ENCODE results near the gene SMTN. TPM values are rescaled to one million over a fixed set of nuclear protein-coding genes. Genes with fewer than 3 reads are reported as not detected.
A peak's percentile ranks its signal among the peaks of the same experiment; 100 is the strongest.

Gene SMTN
- total and polyA plus RNA-seq, 9 of the 15 experiments (the other 6 are each of a cell fraction or from before 2014, with no cell fraction given): 2.5 to 41.1 (median 16.1) TPM

DNA sequence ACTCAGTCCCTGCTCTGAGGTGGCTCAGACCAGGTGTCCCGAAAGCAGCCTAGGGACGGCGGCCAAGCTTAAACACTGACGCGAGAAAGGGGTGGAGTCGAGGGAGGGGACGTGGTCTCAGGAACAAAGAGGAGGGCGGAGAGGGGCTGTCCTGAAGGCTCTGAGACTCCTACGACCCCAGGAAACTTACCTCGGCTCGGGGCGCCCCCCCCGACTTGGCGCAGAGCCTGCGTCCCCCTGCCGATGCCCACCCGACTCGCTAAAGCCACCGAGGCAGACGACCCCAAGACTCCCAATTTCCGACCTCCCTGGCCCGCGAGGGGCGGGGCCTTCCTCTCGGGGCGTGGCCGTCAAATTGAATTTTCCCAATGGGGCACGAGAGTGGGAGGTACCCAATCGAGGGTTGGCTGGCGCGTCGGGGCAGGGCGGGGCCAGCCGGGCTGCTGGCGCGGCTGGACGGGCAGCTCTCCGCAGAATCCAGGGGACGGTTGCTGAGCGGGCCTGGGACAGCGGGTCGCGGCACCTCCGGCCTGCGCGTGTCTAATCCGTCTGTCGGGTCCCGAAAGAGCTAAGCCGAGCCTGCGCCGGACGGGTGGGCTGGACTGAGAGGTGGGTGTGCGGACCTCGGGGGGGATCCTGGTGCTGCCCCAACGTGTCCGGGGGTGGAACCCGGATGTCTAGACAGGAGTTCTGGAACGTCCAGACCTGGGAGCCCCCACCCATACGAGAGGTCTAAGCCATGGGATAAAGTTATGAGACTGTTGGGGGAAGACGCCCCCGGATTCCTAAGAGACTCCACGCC, at the start of gene SMTN (continued):
- TF ChIP-seq, protein P1, sequence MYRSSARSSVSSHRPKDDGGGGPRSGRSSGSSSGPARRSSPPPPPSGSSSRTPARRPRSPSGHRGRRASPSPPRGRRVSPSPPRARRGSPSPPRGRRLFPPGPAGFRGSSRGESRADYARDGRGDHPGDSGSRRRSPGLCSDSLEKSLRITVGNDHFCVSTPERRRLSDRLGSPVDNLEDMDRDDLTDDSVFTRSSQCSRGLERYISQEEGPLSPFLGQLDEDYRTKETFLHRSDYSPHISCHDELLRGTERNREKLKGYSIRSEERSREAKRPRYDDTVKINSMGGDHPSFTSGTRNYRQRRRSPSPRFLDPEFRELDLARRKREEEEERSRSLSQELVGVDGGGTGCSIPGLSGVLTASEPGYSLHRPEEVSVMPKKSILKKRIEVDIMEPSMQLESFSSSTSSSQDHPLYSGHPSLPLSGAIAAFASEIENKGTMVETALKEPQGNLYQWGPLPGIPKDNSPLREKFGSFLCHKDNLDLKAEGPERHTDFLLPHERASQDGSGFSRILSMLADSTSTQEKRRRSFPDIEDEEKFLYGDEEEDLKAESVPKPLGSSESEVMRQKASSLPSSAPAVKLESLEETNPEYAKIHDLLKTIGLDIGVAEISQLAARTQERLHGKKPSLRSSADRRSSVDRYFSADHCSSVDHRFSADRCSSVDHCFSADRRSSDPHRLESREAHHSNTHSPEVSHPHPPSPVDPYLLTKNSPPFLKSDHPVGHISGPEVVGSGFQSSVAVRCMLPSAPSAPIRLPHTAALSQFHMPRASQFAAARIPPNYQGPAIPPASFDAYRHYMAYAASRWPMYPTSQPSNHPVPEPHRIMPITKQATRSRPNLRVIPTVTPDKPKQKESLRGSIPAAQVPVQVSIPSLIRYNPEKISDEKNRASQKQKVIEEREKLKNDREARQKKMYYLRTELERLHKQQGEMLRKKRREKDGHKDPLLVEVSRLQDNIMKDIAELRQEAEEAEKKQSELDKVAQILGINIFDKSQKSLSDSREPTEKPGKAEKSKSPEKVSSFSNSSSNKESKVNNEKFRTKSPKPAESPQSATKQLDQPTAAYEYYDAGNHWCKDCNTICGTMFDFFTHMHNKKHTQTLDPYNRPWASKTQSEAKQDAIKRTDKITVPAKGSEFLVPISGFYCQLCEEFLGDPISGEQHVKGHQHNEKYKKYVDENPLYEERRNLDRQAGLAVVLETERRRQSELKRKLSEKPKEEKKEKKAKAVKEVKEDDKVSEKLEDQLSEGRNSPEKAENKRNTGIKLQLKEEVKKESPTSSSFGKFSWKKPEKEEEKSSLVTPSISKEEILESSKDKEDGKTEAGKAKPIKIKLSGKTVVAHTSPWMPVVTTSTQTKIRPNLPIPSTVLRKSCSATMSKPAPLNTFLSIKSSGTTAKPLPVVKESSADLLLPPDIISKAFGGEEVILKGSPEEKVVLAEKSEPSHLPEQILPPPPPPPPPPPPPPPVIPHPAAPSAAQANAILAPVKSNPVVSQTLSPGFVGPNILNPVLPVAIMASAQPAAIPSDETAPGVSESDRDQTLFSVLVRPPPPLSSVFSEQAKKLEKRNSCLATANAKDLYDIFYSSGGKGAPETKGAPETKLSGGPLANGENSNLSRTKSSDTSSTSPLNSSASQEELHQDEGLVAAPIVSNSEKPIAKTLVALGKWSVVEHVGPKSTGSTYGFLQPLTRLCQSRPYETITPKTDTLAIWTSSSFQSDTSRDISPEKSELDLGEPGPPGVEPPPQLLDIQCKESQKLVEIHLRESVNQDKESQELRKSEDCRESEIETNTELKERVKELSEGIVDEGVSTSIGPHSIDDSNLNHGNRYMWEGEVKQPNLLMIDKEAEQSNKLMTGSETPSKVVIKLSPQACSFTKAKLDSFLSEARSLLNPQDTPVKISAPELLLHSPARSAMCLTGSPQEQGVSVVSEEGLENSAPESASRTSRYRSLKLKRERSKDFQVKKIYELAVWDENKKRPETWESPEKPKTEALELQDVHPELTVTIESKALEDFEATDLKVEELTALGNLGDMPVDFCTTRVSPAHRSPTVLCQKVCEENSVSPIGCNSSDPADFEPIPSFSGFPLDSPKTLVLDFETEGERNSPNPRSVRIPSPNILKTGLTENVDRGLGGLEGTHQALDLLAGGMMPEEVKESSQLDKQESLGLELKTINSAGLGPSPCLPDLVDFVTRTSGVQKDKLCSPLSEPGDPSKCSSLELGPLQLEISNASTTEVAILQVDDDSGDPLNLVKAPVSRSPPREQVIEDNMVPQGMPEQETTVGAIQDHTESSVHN (IDR thresholded peaks at IDR 0.05; ENCODE audit: borderline replicate concordance in 1 of 2, low read depth in 1 of 2): no peak
- TF ChIP-seq IFI16 (CRISPR knock-in tag; IDR thresholded peaks at IDR 0.05): no peak
- TF ChIP-seq HMGN3 (IDR thresholded peaks at IDR 0.05; ENCODE audit: borderline replicate concordance, extremely low read depth, insufficient read length, low read depth, low read length): peak; percentile 34
- TF ChIP-seq MAFK (IDR thresholded peaks at IDR 0.05; ENCODE audit: low read length): no peak
- no peak for TF ChIP-seq ZNF584 (CRISPR knock-in tag; IDR thresholded peaks at IDR 0.05; ENCODE audit: low read depth)
- TF ChIP-seq SAFB (IDR thresholded peaks at IDR 0.05; ENCODE audit: borderline replicate concordance, low read depth, low read length): no peak
- TF ChIP-seq SMC3 (conservative IDR thresholded peaks at IDR 0.05; ENCODE audit: insufficient read depth, low read depth, low read length): no peak
- TF ChIP-seq TAF1 (IDR thresholded peaks at IDR 0.05; ENCODE audit: control insufficient read depth, extremely low read depth, insufficient read depth, low read length, severe bottlenecking): peak; percentile 47
- TF ChIP-seq NRF1 (conservative IDR thresholded peaks at IDR 0.05 in 1 of 2, IDR thresholded peaks at IDR 0.05 in 1 of 2): peak; percentile 69 to 74
- TF ChIP-seq RNF2 (IDR thresholded peaks at IDR 0.05): no peak
- peak; percentile 39 for TF ChIP-seq ZFX (CRISPR knock-in tag; IDR thresholded peaks at IDR 0.05)
- peak; percentile 34 for TF ChIP-seq CCNT2 (IDR thresholded peaks at IDR 0.05; ENCODE audit: borderline replicate concordance, extremely low read depth, insufficient read length, low read depth, low read length)
- TF ChIP-seq, protein P2, sequence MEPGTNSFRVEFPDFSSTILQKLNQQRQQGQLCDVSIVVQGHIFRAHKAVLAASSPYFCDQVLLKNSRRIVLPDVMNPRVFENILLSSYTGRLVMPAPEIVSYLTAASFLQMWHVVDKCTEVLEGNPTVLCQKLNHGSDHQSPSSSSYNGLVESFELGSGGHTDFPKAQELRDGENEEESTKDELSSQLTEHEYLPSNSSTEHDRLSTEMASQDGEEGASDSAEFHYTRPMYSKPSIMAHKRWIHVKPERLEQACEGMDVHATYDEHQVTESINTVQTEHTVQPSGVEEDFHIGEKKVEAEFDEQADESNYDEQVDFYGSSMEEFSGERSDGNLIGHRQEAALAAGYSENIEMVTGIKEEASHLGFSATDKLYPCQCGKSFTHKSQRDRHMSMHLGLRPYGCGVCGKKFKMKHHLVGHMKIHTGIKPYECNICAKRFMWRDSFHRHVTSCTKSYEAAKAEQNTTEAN (CRISPR knock-in tag; IDR thresholded peaks at IDR 0.05): no peak

Data from K562 (cell line).